Psoas muscle (tissue), 8 donors: ENCODE data around the gene PHF2. TPM values are rescaled to one million over a fixed set of nuclear protein-coding genes. Genes with fewer than 3 reads are reported as not detected.

ENCODE experiments used
- ATAC-seq, 4 donors: fragments of 200-7000 bp; cut with Tn5 transposase; one replicate each; pipeline ENCODE4 v1.9.1; 2020; ENCODE audit warnings: moderate library complexity in 3 of 4, mild to moderate bottlenecking in 2 of 4
- DNase-seq, 2 donors: peaks; one replicate each; pipeline ENCODE4 v3.0.0-alpha.2; 2020
- H3K27ac ChIP-seq: fragments of 200-600 bp; one replicate; pipeline ENCODE4 v1.8.0; 2022
- H3K27me3 ChIP-seq, 3 donors: fragments of 200-600 bp in 1 of 3; one replicate each; pipeline versions ENCODE4 v1.6.1 to v1.8.0; 2013 to 2022; ENCODE audit warnings: low read length in 2 of 3, mild to moderate bottlenecking in 2 of 3, moderate library complexity in 1 of 3; ENCODE audit not compliant: insufficient read depth in 3 of 3
- H3K36me3 ChIP-seq, 2 donors: fragments of 200-600 bp in 1 of 2; one replicate each; pipeline versions ENCODE4 v1.6.1 to v1.8.0; 2013 to 2022; ENCODE audit warnings: low read depth in 1 of 2, mild to moderate bottlenecking in 1 of 2, moderate library complexity in 1 of 2; ENCODE audit not compliant: insufficient read depth in 1 of 2
- H3K4me1 ChIP-seq: fragments of 200-600 bp; one replicate; pipeline ENCODE4 v1.8.0; 2022
- H3K4me3 ChIP-seq: fragments of 200-600 bp; one replicate; pipeline ENCODE4 v1.8.0; 2022; ENCODE audit warnings: mild to moderate bottlenecking
- H3K9me3 ChIP-seq: fragments of 200-600 bp; one replicate; pipeline ENCODE4 v1.8.0; 2022
- CTCF ChIP-seq: fragments of 200-600 bp; IDR thresholded peaks from one replicate; pipeline ENCODE4 v1.8.0; 2022; ENCODE audit warnings: antibody characterized with exemption
- WGBS, 3 donors: extraction: QIAGEN DNeasy Blood & Tissue Kit; methylation state at CpG; one replicate each; pipeline versions ENCODE4 v1.1.6 to v1.1.7; 2013; 5-methylcytosine and 5-hydroxymethylcytosine counted together
- intact Hi-C, 2 donors: fragments of 100-400 bp; cut with DNase I; formaldehyde crosslinking; loops; one replicate each; pipeline versions ENCODE4 v1.11.0 to v1.14.2; 2022
- polyA plus RNA-seq, 3 donors: library from polyadenylated mRNA; stranded (reverse); fragments of 200-250 nt; gene quantifications; one replicate each; pipeline ENCODE4 v1.2.3, GENCODE V29; 2013
- total RNA-seq, 4 donors: library from RNA; stranded (reverse); fragmentation: NEBNext Ultra II Directional in 2 of 4; extraction: Animal tissue kit (Norgen Biotek cat#: 25700) in 2 of 4; gene quantifications; one replicate each; pipeline versions ENCODE4 v1.2.1 to v1.2.4, GENCODE V29; 2021 to 2023
- donor health status: healthy with polysubstance abuse.
- donor health status: DM: no; HTN: no; CAD: no; lungs with moderate emphysema.
- donor health status: Bipolar disorder and iron deficiency.
- donor health status: healthy.
- donor health status: DM: yes; HTN: yes; CAD: no.
- donor health status: DM: no; HTN: no; CAD: no.
- donor health status: DM: no; HTN: no; CAD: no.
- donor health status: DM: yes; HTN: yes; CAD: no.

The PHF2 gene
- total and polyA plus RNA-seq, 7 donors, result 9.3 to 26.6 (median 19.1) TPM

- Histone ChIP-seq H3K9me3 (no peaks in the 10 kb centered on the region), H3K4me3 (no peak overlapping the region), H3K27me3 (no peaks in the 10 kb centered on the region), H3K4me1 (no peaks in the 10 kb centered on the region), H3K27ac (no peak overlapping the region), H3K36me3 (peaks cover 0 to 47% of the 10 kb centered on the region in 2 donors)
- intact Hi-C loops, result no loop called here
- peak; percentile 5 to 24 for DNase-seq
- ATAC-seq, result no peak
- no peak for TF ChIP-seq CTCF
- 70 to 77% (median 76%) methylated on average over 12 of the region's 12 CpGs for WGBS, 3 donors
These were observed 92.0 kb downstream of the PHF2 start for GRCh38 chr9:93668261-93668871.

DNA sequence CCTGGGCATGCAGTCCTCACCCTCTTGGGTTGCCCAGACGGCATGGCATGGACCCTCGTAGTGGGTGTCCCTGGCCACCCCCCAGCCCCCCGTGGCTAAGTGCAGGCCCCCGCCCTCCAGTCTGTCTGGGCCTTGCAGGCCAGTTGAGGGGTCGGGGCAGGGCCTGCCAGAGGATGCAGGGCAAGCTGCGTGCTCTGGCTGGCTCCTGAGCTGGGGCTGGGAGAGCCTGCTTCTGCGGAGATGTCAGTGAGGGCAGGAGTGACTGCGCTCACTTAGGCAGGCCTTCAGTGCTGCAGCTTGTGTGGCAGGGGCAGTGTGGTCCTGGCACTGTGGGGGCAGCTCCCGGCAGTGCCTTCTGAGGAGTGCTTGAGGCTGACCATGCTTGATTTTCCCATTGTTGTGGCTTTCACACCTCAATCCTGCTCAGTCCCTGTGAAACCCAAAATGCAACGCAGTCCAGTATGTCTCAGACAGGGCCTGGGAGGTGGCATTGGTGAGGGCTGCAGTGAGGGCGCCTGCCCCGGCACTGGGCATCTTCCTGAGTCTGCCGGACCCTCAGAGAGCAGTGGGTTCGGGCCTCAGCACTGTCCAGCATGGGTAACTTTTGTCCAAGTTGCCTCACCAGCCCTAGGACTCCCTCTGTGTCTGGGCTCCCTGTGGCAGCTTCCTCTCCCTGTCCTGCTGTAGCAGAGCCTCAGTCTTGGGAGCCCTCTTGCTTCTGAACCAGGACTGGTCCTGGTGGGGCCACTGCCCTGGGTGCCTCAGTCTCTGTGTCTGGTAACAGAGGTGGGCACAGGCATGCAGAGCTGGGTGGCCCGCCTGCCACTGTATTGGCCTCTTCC is 93.0 kb downstream of the PHF2 start:
- Histone ChIP-seq H3K9me3 (no peaks in the 10 kb centered on the region), H3K4me1 (no peaks in the 10 kb centered on the region), H3K27me3 (no peaks in the 10 kb centered on the region), H3K4me3 (no peak overlapping the region), H3K36me3 (peaks cover 0 to 50% of the 10 kb centered on the region in 2 donors), H3K27ac (no peak overlapping the region)
- TF ChIP-seq CTCF, result no peak
- 80 to 81% (median 80%) methylated on average over 15 of the region's 15 CpGs for WGBS, 3 donors
- DNase-seq, result peak; percentile 8 to 34
- peak in 1 of 4 donors; percentile 4 for ATAC-seq
- intact Hi-C loops, result no loop called here

- 38 to 51% (median 47%) methylated on average over 3 of the region's 3 CpGs for WGBS, 3 donors
- H3K9me3 ChIP-seq, result no peaks in the 10 kb centered on the region
- peak in 1 of 4 donors; percentile 5 for ATAC-seq
- no peak for DNase-seq
- no peak for TF ChIP-seq CTCF
- peaks cover 0 to 50% of the 10 kb centered on the region in 2 donors for H3K36me3 ChIP-seq
- intact Hi-C loops, result no loop called here
- H3K4me3 ChIP-seq, result no peak overlapping the region
- H3K27ac ChIP-seq, result no peak overlapping the region
- no peaks in the 10 kb centered on the region for H3K4me1 ChIP-seq
- no peaks in the 10 kb centered on the region for H3K27me3 ChIP-seq
These were observed 93.5 kb downstream of the PHF2 start for GRCh38 chr9:93669958-93670207.

DNA sequence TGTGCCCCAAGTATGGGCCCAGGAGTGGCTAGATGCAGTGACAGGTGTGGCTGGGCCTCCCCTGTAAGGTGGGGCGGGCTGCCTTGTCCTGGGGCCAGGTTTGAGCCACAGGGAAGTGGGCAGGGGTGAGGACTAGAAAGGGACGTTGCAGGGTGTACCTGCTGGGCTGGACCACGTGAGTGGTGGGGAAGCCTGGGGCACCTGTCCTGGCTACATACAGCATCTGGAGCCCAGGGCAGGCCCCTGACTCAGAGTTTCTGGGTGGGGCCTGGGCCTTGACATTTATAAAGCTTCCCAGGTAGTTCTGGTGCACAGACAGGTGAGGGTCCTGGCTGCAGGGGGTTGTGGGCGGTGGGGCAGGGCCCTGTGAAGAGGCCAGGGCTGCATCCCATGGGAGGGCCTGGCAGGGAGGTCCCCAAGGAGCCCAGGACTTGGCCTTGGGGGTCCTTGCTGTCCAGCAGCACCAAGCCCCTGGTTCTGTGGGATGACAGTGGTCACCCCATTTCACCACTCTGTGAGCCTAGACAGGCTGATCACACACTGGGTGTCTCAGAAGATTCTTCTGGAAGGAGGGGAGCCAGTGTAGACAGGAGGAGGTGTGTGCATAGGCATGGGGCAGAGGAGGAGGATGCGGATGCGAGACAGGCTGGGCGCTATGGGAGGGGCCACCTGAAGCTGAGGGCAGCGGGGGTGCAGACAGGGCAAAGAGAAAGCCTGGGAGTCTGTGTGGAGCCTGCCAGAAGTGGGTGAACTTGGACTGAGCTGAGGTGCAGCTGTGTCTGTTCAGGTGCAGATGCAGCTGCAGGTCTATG is 94.0 kb downstream of the PHF2 start:
- Histone ChIP-seq H3K27me3 (no peaks in the 10 kb centered on the region), H3K27ac (no peak overlapping the region), H3K4me1 (no peaks in the 10 kb centered on the region), H3K4me3 (no peak overlapping the region), H3K9me3 (no peaks in the 10 kb centered on the region), H3K36me3 (peaks cover 0 to 50% of the 10 kb centered on the region in 2 donors)
- intact Hi-C loops, result no loop called here
- DNase-seq (peak; percentile 3 to 57), ATAC-seq (peak in 3 of 4 donors; percentile 21 to 32 (median 31))
- no peak for TF ChIP-seq CTCF
- 85 to 86% (median 86%) methylated on average over 7 to 8 of the region's 8 CpGs for WGBS, 3 donors
